GM20000 (cell line): ENCODE results near the gene PFAS.
A peak's percentile ranks its signal among the peaks of the same experiment; 100 is the strongest.

Experiments used
- DNase-seq: peaks from one replicate; pipeline ENCODE4 v3.0.0; 2012; ENCODE audit warnings: low spot score
- CTCF ChIP-seq: IDR thresholded peaks from 2 replicates; pipeline ENCODE4 v1.5.1; 2012; ENCODE audit warnings: mild to moderate bottlenecking, control low read depth; ENCODE audit errors: extremely low read depth, missing control alignments

The PFAS gene

GRCh38 chr17:8224891-8225812, 23.9 kb upstream of the PFAS start:
- DNase-seq = no peak
- no peak for TF ChIP-seq CTCF

- TF ChIP-seq CTCF = no peak
- no peak for DNase-seq
Measured at GRCh38 chr17:8225813-8226535, 23.1 kb upstream of the PFAS start.

GRCh38 chr17:8226536-8227237, 22.4 kb upstream of the PFAS start:
- TF ChIP-seq CTCF = no peak

GRCh38 chr17:8227238-8227581, 21.9 kb upstream of the PFAS start:
- no peak for DNase-seq
- no peak for TF ChIP-seq CTCF

More at GRCh38 chr17:8226536-8227237, 22.4 kb upstream of the PFAS start:
- DNase-seq = peak; percentile 56

GRCh38 chr17:8231701-8232100, 17.4 kb upstream of the PFAS start:
- no peak for TF ChIP-seq CTCF
- no peak for DNase-seq

GRCh38 chr17:8234361-8235270, 14.5 kb upstream of the PFAS start:
- TF ChIP-seq CTCF = no peak
- no peak for DNase-seq
